Liver (tissue), 9 donors: Measurements from ENCODE around the gene PCYOX1L. TPM values are rescaled to one million over a fixed set of nuclear protein-coding genes. Genes with fewer than 3 reads are reported as not detected.

Experiments used
- DNase-seq: peaks from one replicate; pipeline ENCODE4 v3.0.0-alpha.2; 2017; ENCODE audit warnings: low spot score
- H3K27ac ChIP-seq, 2 donors: one replicate each; pipeline ENCODE4 v1.7.0; 2013; ENCODE audit warnings: inconsistent platforms in 2 of 2, low read length in 2 of 2, control low read depth in 1 of 2, low read depth in 1 of 2, mild to moderate bottlenecking in 1 of 2
- H3K27me3 ChIP-seq, 4 donors: one replicate each; pipeline versions ENCODE4 v1.6.1 to v1.7.0; 2013; ENCODE audit warnings: low read length in 3 of 4, inconsistent platforms in 1 of 4, mild to moderate bottlenecking in 1 of 4, moderate library complexity in 1 of 4; ENCODE audit not compliant: control insufficient read depth in 4 of 4, insufficient read depth in 4 of 4
- H3K36me3 ChIP-seq, 4 donors: one replicate each; pipeline versions ENCODE4 v1.6.1 to v1.7.0; 2013; ENCODE audit warnings: low read length in 3 of 4, mild to moderate bottlenecking in 3 of 4, low read depth in 1 of 4, moderate library complexity in 1 of 4; ENCODE audit not compliant: control insufficient read depth in 4 of 4, insufficient read depth in 3 of 4
- H3K4me1 ChIP-seq, 4 donors: one replicate each; pipeline versions ENCODE4 v1.6.1 to v1.7.0; 2013; ENCODE audit warnings: low read length in 3 of 4, mild to moderate bottlenecking in 3 of 4, moderate library complexity in 1 of 4; ENCODE audit not compliant: control insufficient read depth in 4 of 4, insufficient read depth in 4 of 4
- H3K4me3 ChIP-seq, 3 donors: one replicate each; pipeline versions ENCODE4 v1.6.1 to v1.7.0; 2013; ENCODE audit warnings: low read length in 3 of 3, control low read depth in 1 of 3, low read depth in 1 of 3, mild to moderate bottlenecking in 1 of 3
- H3K9ac ChIP-seq, 2 donors: one replicate each; pipeline ENCODE4 v1.7.0; 2013; ENCODE audit warnings: low read length in 2 of 2, mild to moderate bottlenecking in 2 of 2, moderate library complexity in 2 of 2, control low read depth in 1 of 2, low read depth in 1 of 2
- H3K9me3 ChIP-seq, 4 donors: one replicate each; pipeline versions ENCODE4 v1.6.1 to v1.7.0; 2013; ENCODE audit warnings: low read length in 3 of 4; ENCODE audit not compliant: control insufficient read depth in 4 of 4
- EGR1 ChIP-seq, 2 donors: IDR thresholded peaks; 2 replicates each; pipeline ENCODE4 v1.6.1; 2016 to 2018; ENCODE audit warnings: antibody characterized with exemption in 2 of 2, low read depth in 2 of 2
- FOXA1 ChIP-seq: IDR thresholded peaks from 2 replicates; pipeline ENCODE4 v1.6.1; 2016; ENCODE audit warnings: antibody characterized with exemption
- FOXA2 ChIP-seq: IDR thresholded peaks from 2 replicates; pipeline ENCODE4 v1.6.1; 2016; ENCODE audit warnings: antibody characterized with exemption
- GABPA ChIP-seq, 2 donors: IDR thresholded peaks in 1 of 2; conservative IDR thresholded peaks in 1 of 2; 2 replicates each; pipeline ENCODE4 v1.6.1; 2016; ENCODE audit warnings: antibody characterized with exemption in 2 of 2, mild to moderate bottlenecking in 1 of 2, moderate library complexity in 1 of 2
- HNF4A ChIP-seq, 2 donors: conservative IDR thresholded peaks; 2 replicates each; pipeline ENCODE4 v1.6.1; 2016; ENCODE audit warnings: antibody characterized with exemption in 2 of 2, mild to moderate bottlenecking in 2 of 2
- HNF4G ChIP-seq: IDR thresholded peaks from 2 replicates; pipeline ENCODE4 v1.6.1; 2016; ENCODE audit warnings: antibody characterized with exemption
- JUND ChIP-seq, 2 donors: IDR thresholded peaks; 2 replicates each; pipeline ENCODE4 v1.6.1; 2016; ENCODE audit warnings: antibody characterized with exemption in 2 of 2
- NR2F2 ChIP-seq: IDR thresholded peaks from 2 replicates; pipeline ENCODE4 v1.6.1; 2016; ENCODE audit warnings: antibody characterized with exemption
- RAD21 ChIP-seq, 2 donors: IDR thresholded peaks; 2 replicates each; pipeline ENCODE4 v1.6.1; 2016; ENCODE audit warnings: antibody characterized with exemption in 2 of 2, mild to moderate bottlenecking in 2 of 2
- RXRA ChIP-seq, 2 donors: IDR thresholded peaks; 2 replicates each; pipeline ENCODE4 v1.6.1; 2017 to 2018; ENCODE audit warnings: antibody characterized with exemption in 2 of 2, mild to moderate bottlenecking in 1 of 2
- SP1 ChIP-seq: IDR thresholded peaks from 2 replicates; pipeline ENCODE4 v1.6.1; 2018; ENCODE audit warnings: antibody characterized with exemption, mild to moderate bottlenecking
- TAF1 ChIP-seq: conservative IDR thresholded peaks from 2 replicates; pipeline ENCODE4 v1.6.1; 2016; ENCODE audit warnings: antibody characterized with exemption, mild to moderate bottlenecking
- YY1 ChIP-seq: IDR thresholded peaks from 2 replicates; pipeline ENCODE4 v1.6.1; 2016; ENCODE audit warnings: antibody characterized with exemption, mild to moderate bottlenecking
- WGBS: extraction: QIAGEN DNeasy Blood & Tissue Kit; methylation state at CpG from one replicate; pipeline ENCODE4 v1.1.7; 2013; 5-methylcytosine and 5-hydroxymethylcytosine counted together
- polyA plus RNA-seq, 2 donors: library from polyadenylated mRNA; stranded (reverse) in 1 of 2; unstranded in 1 of 2; fragments of 200-250 nt in 1 of 2; fragments of >200 nt in 1 of 2; fragmentation: Nextera tagmentation in 1 of 2; extraction: Ambion mirVana in 1 of 2; gene quantifications; one replicate each; pipeline versions ENCODE4 v1.2.1 to v1.2.3, GENCODE V29; 2013 to 2015
- total RNA-seq, 2 donors: library from RNA; depleted of rRNA; stranded (reverse); fragments of >200 nt; gene quantifications; one replicate each; pipeline ENCODE4 v1.2.3, GENCODE V29; 2014
- TF ChIP-seq, protein P1 (sequence below): IDR thresholded peaks from 2 replicates; pipeline ENCODE4 v1.6.1; 2016; ENCODE audit warnings: antibody characterized with exemption, mild to moderate bottlenecking
- TF ChIP-seq, protein P2 (sequence below): IDR thresholded peaks from 2 replicates; pipeline ENCODE4 v1.6.1; 2016; ENCODE audit warnings: antibody characterized with exemption
- TF ChIP-seq, protein P3 (sequence below): fragments of 150-350 bp; IDR thresholded peaks from 2 replicates; pipeline ENCODE4 v1.5.1; 2017; ENCODE audit warnings: improper control_type of control experiment, low read depth, low read length; ENCODE audit not compliant: missing input control
- TF ChIP-seq, protein P4 (sequence below): IDR thresholded peaks from 2 replicates; pipeline ENCODE4 v1.6.1; 2016; ENCODE audit warnings: antibody characterized with exemption
- donor health status: healthy.
- donor health status: healthy.
- donor health status: healthy.
- donor health status: healthy.
- donor health status: healthy.

Gene PCYOX1L
- total and polyA plus RNA-seq, 4 donors, result 0.47 to 4.4 (median 1.1) TPM

DNA sequence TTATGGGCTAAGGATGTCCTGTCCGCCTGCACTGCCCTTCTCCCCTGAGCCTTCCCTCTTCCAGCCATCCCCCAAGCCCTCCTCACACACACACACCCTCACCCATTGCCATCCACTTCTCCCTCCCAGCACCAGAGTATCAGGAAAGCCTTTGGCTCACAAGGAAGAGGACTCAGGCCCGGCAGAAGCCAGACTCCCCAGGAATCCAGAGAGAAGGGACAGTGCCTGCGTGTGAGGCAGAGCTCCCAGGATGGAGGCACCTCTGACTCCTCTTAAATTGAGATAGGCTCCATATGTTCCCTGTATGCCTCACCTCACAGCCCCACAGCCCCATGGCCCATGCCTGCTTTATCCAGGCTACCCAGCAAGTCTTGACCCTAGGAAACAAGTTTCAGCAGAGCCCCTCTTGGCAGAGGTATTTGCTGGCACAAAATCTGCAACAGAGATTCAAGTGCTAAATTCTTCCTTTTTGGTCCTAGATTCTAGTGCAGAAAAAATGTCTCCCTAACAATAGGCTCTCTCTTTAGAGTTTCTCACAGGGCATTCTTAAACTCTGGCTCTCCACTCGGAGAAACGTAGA lies 20.5 kb downstream of the PCYOX1L start:
- H3K9ac ChIP-seq, result no peak overlapping the region

More for the DNA sequence above, 20.5 kb downstream of the PCYOX1L start:
- Histone ChIP-seq H3K4me3 (no peak overlapping the region), H3K27ac (no peak overlapping the region), H3K4me1 (peaks cover 0 to 6% (median 0%) of the 10 kb centered on the region in 4 donors), H3K36me3 (no peaks in the 10 kb centered on the region), H3K9me3 (no peaks in the 10 kb centered on the region), H3K27me3 (no peaks in the 10 kb centered on the region)
- WGBS, result 73% methylated on average over 5 of the region's 5 CpGs
- TF ChIP-seq RAD21 (IDR thresholded peaks at IDR 0.05) (no peak), NR2F2 (no peak), JUND (IDR thresholded peaks at IDR 0.05) (no peak), GABPA (IDR thresholded peaks at IDR 0.05 in 1 of 2, conservative IDR thresholded peaks at IDR 0.05 in 1 of 2) (no peak), FOXA2 (no peak), FOXA1 (no peak), HNF4G (no peak), YY1 (no peak), SP1 (no peak), HNF4A (conservative IDR thresholded peaks at IDR 0.05) (no peak), RXRA (IDR thresholded peaks at IDR 0.05) (no peak), TAF1 (no peak), EGR1 (IDR thresholded peaks at IDR 0.05; ENCODE audit: low read depth in 2 of 2) (no peak)
- TF ChIP-seq, protein P1, sequence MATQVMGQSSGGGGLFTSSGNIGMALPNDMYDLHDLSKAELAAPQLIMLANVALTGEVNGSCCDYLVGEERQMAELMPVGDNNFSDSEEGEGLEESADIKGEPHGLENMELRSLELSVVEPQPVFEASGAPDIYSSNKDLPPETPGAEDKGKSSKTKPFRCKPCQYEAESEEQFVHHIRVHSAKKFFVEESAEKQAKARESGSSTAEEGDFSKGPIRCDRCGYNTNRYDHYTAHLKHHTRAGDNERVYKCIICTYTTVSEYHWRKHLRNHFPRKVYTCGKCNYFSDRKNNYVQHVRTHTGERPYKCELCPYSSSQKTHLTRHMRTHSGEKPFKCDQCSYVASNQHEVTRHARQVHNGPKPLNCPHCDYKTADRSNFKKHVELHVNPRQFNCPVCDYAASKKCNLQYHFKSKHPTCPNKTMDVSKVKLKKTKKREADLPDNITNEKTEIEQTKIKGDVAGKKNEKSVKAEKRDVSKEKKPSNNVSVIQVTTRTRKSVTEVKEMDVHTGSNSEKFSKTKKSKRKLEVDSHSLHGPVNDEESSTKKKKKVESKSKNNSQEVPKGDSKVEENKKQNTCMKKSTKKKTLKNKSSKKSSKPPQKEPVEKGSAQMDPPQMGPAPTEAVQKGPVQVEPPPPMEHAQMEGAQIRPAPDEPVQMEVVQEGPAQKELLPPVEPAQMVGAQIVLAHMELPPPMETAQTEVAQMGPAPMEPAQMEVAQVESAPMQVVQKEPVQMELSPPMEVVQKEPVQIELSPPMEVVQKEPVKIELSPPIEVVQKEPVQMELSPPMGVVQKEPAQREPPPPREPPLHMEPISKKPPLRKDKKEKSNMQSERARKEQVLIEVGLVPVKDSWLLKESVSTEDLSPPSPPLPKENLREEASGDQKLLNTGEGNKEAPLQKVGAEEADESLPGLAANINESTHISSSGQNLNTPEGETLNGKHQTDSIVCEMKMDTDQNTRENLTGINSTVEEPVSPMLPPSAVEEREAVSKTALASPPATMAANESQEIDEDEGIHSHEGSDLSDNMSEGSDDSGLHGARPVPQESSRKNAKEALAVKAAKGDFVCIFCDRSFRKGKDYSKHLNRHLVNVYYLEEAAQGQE, result no peak
- TF ChIP-seq, protein P2, sequence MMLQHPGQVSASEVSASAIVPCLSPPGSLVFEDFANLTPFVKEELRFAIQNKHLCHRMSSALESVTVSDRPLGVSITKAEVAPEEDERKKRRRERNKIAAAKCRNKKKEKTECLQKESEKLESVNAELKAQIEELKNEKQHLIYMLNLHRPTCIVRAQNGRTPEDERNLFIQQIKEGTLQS, result no peak
- TF ChIP-seq, protein P3, sequence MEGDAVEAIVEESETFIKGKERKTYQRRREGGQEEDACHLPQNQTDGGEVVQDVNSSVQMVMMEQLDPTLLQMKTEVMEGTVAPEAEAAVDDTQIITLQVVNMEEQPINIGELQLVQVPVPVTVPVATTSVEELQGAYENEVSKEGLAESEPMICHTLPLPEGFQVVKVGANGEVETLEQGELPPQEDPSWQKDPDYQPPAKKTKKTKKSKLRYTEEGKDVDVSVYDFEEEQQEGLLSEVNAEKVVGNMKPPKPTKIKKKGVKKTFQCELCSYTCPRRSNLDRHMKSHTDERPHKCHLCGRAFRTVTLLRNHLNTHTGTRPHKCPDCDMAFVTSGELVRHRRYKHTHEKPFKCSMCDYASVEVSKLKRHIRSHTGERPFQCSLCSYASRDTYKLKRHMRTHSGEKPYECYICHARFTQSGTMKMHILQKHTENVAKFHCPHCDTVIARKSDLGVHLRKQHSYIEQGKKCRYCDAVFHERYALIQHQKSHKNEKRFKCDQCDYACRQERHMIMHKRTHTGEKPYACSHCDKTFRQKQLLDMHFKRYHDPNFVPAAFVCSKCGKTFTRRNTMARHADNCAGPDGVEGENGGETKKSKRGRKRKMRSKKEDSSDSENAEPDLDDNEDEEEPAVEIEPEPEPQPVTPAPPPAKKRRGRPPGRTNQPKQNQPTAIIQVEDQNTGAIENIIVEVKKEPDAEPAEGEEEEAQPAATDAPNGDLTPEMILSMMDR, result no peak
- TF ChIP-seq, protein P4, sequence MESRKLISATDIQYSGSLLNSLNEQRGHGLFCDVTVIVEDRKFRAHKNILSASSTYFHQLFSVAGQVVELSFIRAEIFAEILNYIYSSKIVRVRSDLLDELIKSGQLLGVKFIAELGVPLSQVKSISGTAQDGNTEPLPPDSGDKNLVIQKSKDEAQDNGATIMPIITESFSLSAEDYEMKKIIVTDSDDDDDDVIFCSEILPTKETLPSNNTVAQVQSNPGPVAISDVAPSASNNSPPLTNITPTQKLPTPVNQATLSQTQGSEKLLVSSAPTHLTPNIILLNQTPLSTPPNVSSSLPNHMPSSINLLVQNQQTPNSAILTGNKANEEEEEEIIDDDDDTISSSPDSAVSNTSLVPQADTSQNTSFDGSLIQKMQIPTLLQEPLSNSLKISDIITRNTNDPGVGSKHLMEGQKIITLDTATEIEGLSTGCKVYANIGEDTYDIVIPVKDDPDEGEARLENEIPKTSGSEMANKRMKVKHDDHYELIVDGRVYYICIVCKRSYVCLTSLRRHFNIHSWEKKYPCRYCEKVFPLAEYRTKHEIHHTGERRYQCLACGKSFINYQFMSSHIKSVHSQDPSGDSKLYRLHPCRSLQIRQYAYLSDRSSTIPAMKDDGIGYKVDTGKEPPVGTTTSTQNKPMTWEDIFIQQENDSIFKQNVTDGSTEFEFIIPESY, result no peak
- no peak for DNase-seq
